Trophoblast cell (in vitro differentiated cells and primary cell): ENCODE data around the gene FABP1.

Source experiments
- DNase-seq, 2 donors: peaks; one replicate each; pipeline ENCODE4 v3.0.0-alpha.2; 2016
- H2AFZ ChIP-seq: 2 replicates; pipeline ENCODE4 v1.6.1; 2013; ENCODE audit warnings: low read length, moderate library complexity, mild to moderate bottlenecking; ENCODE audit not compliant: insufficient read depth, poor library complexity
- H2AK5ac ChIP-seq: 2 replicates; pipeline ENCODE4 v1.6.1; 2013; ENCODE audit warnings: mild to moderate bottlenecking, low read length
- H2BK120ac ChIP-seq: 2 replicates; pipeline ENCODE4 v1.6.1; 2013; ENCODE audit warnings: low read length, mild to moderate bottlenecking, moderate library complexity; ENCODE audit not compliant: insufficient read depth, poor library complexity
- H2BK12ac ChIP-seq: 2 replicates; pipeline ENCODE4 v1.6.1; 2013; ENCODE audit warnings: mild to moderate bottlenecking, low read length, moderate library complexity
- H2BK5ac ChIP-seq: 2 replicates; pipeline ENCODE4 v1.6.1; 2013; ENCODE audit warnings: low read length, low read depth, moderate library complexity, mild to moderate bottlenecking; ENCODE audit not compliant: poor library complexity
- H3K14ac ChIP-seq: 2 replicates; pipeline ENCODE4 v1.6.1; 2013; ENCODE audit warnings: mild to moderate bottlenecking, low read length
- H3K18ac ChIP-seq: 2 replicates; pipeline ENCODE4 v1.6.1; 2013; ENCODE audit warnings: mild to moderate bottlenecking, low read length
- H3K23ac ChIP-seq: 2 replicates; pipeline ENCODE4 v1.6.1; 2013; ENCODE audit warnings: low read length
- H3K27ac ChIP-seq: 2 replicates; pipeline ENCODE4 v1.5.1; 2013; ENCODE audit warnings: low read depth, mild to moderate bottlenecking, inconsistent platforms, low read length, moderate library complexity
- H3K27me3 ChIP-seq: 2 replicates; pipeline ENCODE4 v1.6.1; 2013; ENCODE audit warnings: inconsistent platforms, mild to moderate bottlenecking, low read length, moderate library complexity; ENCODE audit not compliant: insufficient read depth
- H3K36me3 ChIP-seq, 2 experiments: 1 replicate in 1 of 2; 2 replicates in 1 of 2; pipeline ENCODE4 v1.6.1; 2013; ENCODE audit warnings: low read length in 2 of 2, mild to moderate bottlenecking in 2 of 2, moderate library complexity in 1 of 2; ENCODE audit not compliant: insufficient read depth in 2 of 2, control insufficient read depth in 1 of 2
- H3K4ac ChIP-seq: 2 replicates; pipeline ENCODE4 v1.6.1; 2013; ENCODE audit warnings: low read depth, mild to moderate bottlenecking, low read length, moderate library complexity
- H3K4me1 ChIP-seq, 2 experiments: 1 replicate in 1 of 2; 2 replicates in 1 of 2; pipeline ENCODE4 v1.6.1; 2013; ENCODE audit warnings: low read length in 2 of 2, mild to moderate bottlenecking in 2 of 2, moderate library complexity in 1 of 2; ENCODE audit not compliant: insufficient read depth in 2 of 2, control insufficient read depth in 1 of 2
- H3K4me2 ChIP-seq: 2 replicates; pipeline ENCODE4 v1.6.1; 2013; ENCODE audit warnings: inconsistent platforms, mild to moderate bottlenecking, low read length, moderate library complexity
- H3K4me3 ChIP-seq: 2 replicates; pipeline ENCODE4 v1.5.1; 2013; ENCODE audit warnings: mild to moderate bottlenecking, low read depth, low read length, inconsistent platforms
- H3K79me1 ChIP-seq: one replicate; pipeline ENCODE4 v1.6.1; 2013; ENCODE audit warnings: low read length
- H3K79me2 ChIP-seq: 2 replicates; pipeline ENCODE4 v1.6.1; 2013; ENCODE audit warnings: low read length, mild to moderate bottlenecking; ENCODE audit not compliant: control insufficient read depth, insufficient read depth, poor library complexity
- H3K9ac ChIP-seq: 2 replicates; pipeline ENCODE4 v1.6.1; 2013; ENCODE audit warnings: mild to moderate bottlenecking, low read length
- H3K9me3 ChIP-seq: 2 replicates; pipeline ENCODE4 v1.6.1; 2013; ENCODE audit warnings: low read depth, mild to moderate bottlenecking, control low read depth, inconsistent platforms, low read length; ENCODE audit not compliant: insufficient read depth
- H4K12ac ChIP-seq: 2 replicates; pipeline ENCODE4 v1.6.1; 2013; ENCODE audit warnings: low read depth, mild to moderate bottlenecking, low read length, moderate library complexity
- H4K8ac ChIP-seq: 2 replicates; pipeline ENCODE4 v1.6.1; 2013; ENCODE audit warnings: low read depth, mild to moderate bottlenecking, low read length, moderate library complexity
- H4K91ac ChIP-seq: one replicate; pipeline ENCODE4 v1.6.1; 2013; ENCODE audit warnings: low read depth, mild to moderate bottlenecking, low read length, moderate library complexity
- WGBS: extraction: QIAGEN DNeasy Blood & Tissue Kit; methylation state at CpG from one replicate; pipeline ENCODE4 v1.1.7; 2013; ENCODE audit warnings: missing lambda C conversion rate; ENCODE audit not compliant: insufficient read length, insufficient coverage; ENCODE audit errors: extremely low coverage; 5-methylcytosine and 5-hydroxymethylcytosine counted together

FABP1 gene

DNA sequence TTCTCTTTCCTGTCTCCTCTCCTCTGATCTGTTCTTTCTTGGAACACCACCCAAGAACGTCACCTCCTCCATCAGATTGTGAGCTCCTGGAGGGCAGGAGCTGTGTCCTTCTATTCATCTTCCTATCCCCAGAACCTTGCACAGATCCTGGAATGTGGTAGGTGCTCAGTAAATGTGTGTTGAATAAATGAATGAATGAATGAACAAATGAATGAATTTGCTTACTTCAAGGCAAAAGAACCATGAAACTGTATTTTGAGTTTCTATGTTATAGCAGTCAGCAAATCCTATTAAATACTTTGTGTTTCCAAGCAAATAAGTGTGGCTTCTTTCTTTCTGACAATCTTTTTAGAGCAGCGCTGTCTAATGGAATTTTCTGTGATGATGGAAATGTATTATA lies 14.8 kb downstream of the FABP1 start:
- no peak overlapping the region for H3K4ac ChIP-seq
- H3K14ac ChIP-seq = no peak overlapping the region
- H3K27me3 ChIP-seq = no peaks in the 10 kb centered on the region
- no peaks in the 10 kb centered on the region for H3K9me3 ChIP-seq
- H2AFZ ChIP-seq = no peak overlapping the region
- H2AK5ac ChIP-seq = no peak overlapping the region
- H3K18ac ChIP-seq = no peak overlapping the region
- no peaks in the 10 kb centered on the region for H3K79me2 ChIP-seq
- DNase-seq = no peak
- H2BK12ac ChIP-seq = no peak overlapping the region
- H3K9ac ChIP-seq = no peak overlapping the region
- H3K4me2 ChIP-seq = no peak overlapping the region
- no peaks in the 10 kb centered on the region for H3K79me1 ChIP-seq
- no peak overlapping the region for H4K12ac ChIP-seq
- no peak overlapping the region for H3K4me3 ChIP-seq
- no peak overlapping the region for H4K8ac ChIP-seq
- no peaks in the 10 kb centered on the region for H3K4me1 ChIP-seq
- H3K36me3 ChIP-seq = peaks cover 2 to 4% of the 10 kb centered on the region in 2 experiments
- no CpG with 5 or more reads among the region's 2 CpGs for WGBS
- no peak overlapping the region for H2BK120ac ChIP-seq
- no peak overlapping the region for H3K23ac ChIP-seq
- H4K91ac ChIP-seq = no peak overlapping the region
- no peak overlapping the region for H2BK5ac ChIP-seq
- no peak overlapping the region for H3K27ac ChIP-seq

GRCh38 chr2:88110830-88111229 lies 17.0 kb downstream of the FABP1 start:
- Histone ChIP-seq H3K79me2 (peaks cover 1% of the 10 kb centered on the region), H3K9me3 (peaks cover 3% of the 10 kb centered on the region), H3K27me3 (no peaks in the 10 kb centered on the region), H3K14ac (no peak overlapping the region), H2BK5ac (no peak overlapping the region), H2AK5ac (no peak overlapping the region), H3K18ac (no peak overlapping the region), H4K91ac (no peak overlapping the region), H3K4me2 (no peak overlapping the region), H4K8ac (no peak overlapping the region), H3K4me3 (no peak overlapping the region), H3K79me1 (no peaks in the 10 kb centered on the region), H2BK12ac (no peak overlapping the region), H3K9ac (no peak overlapping the region), H3K36me3 (peaks cover 5 to 7% of the 10 kb centered on the region in 2 experiments), H4K12ac (no peak overlapping the region), H2BK120ac (no peak overlapping the region), H3K27ac (no peak overlapping the region), H3K4me1 (no peaks in the 10 kb centered on the region), H3K23ac (no peak overlapping the region), H3K4ac (no peak overlapping the region), H2AFZ (no peak overlapping the region)
- no CpG with 5 or more reads among the region's 2 CpGs for WGBS
- DNase-seq = no peak

- Histone ChIP-seq H2AK5ac (no peak overlapping the region), H3K36me3 (peaks cover 5 to 7% of the 10 kb centered on the region in 2 experiments), H3K4me2 (no peak overlapping the region), H3K79me1 (no peaks in the 10 kb centered on the region), H2BK120ac (no peak overlapping the region), H3K23ac (no peak overlapping the region), H3K27me3 (no peaks in the 10 kb centered on the region), H2AFZ (no peak overlapping the region), H3K9ac (no peak overlapping the region), H4K8ac (no peak overlapping the region), H2BK5ac (no peak overlapping the region), H4K12ac (no peak overlapping the region), H2BK12ac (no peak overlapping the region), H3K4me3 (no peak overlapping the region), H3K18ac (no peak overlapping the region), H3K4ac (no peak overlapping the region), H3K4me1 (no peaks in the 10 kb centered on the region), H3K27ac (no peak overlapping the region), H3K9me3 (peaks cover 3% of the 10 kb centered on the region), H4K91ac (no peak overlapping the region), H3K79me2 (peaks cover 1% of the 10 kb centered on the region), H3K14ac (no peak overlapping the region)
- no peak for DNase-seq
- no CpG with 5 or more reads among the region's 4 CpGs for WGBS
Observed at GRCh38 chr2:88108796-88109195, 19.1 kb downstream of the FABP1 start.

GRCh38 chr2:88100489-88100858 lies 27.4 kb downstream of the FABP1 start:
- Histone ChIP-seq H4K8ac (no peak overlapping the region), H3K27me3 (no peaks in the 10 kb centered on the region), H3K23ac (no peak overlapping the region), H2AFZ (no peak overlapping the region), H3K14ac (no peak overlapping the region), H3K36me3 (peaks cover 0 to under 1% of the 10 kb centered on the region in 2 experiments), H4K12ac (no peak overlapping the region), H3K9ac (no peak overlapping the region), H3K4me3 (no peak overlapping the region), H3K9me3 (no peaks in the 10 kb centered on the region), H3K79me2 (no peaks in the 10 kb centered on the region), H2AK5ac (no peak overlapping the region), H4K91ac (no peak overlapping the region), H3K18ac (no peak overlapping the region), H2BK5ac (no peak overlapping the region), H2BK120ac (no peak overlapping the region), H3K4me2 (no peak overlapping the region), H3K4me1 (no peaks in the 10 kb centered on the region), H2BK12ac (no peak overlapping the region), H3K79me1 (no peaks in the 10 kb centered on the region), H3K27ac (no peak overlapping the region), H3K4ac (no peak overlapping the region)
- no CpG with 5 or more reads among the region's 3 CpGs for WGBS
- no peak for DNase-seq
